Measurements from ENCODE around the gene SIN3A. TPM values are rescaled to one million over a fixed set of nuclear protein-coding genes. Genes with fewer than 3 reads are reported as not detected.

SIN3A gene
- total and polyA plus RNA-seq, 2 of the 4 experiments (the other 2 are of a cell fraction): 21.2 to 31.5 TPM

DNA sequence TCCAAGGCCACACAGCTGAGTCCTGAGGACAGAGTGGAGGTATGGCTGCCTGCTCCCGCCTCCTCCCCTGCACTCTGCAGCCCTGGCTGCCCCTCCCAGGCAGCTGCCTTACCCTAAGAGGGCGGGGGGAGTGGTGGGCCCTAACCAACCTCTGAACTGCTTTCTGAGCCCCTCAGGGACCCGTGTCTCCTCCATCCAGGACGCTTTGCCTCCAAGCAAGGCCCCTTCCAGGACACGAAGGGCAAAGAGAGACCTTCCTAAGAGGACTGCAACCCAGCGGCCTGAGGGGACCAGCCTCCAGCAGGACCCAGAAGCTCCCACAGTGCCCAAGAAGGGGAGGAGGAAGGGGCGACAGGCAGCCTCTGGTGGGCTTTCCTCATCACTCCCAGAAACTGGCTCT lies 97.0 kb downstream of the SIN3A start:
- H3K36me3 ChIP-seq (ENCODE audit: control insufficient read depth, insufficient read depth, low read length): peaks cover 35% of the 10 kb centered on the region
- H2BK5ac ChIP-seq (ENCODE audit: low read depth, low read length, poor library complexity, severe bottlenecking): no peak overlapping the region
- ChIA-PET CTCF (no interaction called here), POLR2A (ENCODE audit: unreplicated experiment) (no interaction called here)
- H2AK9ac ChIP-seq (replicated peaks; ENCODE audit: low read depth, low read length, poor library complexity): no peak overlapping the region
- H4K20me1 ChIP-seq (ENCODE audit: insufficient read depth, low read length): no peaks in the 10 kb centered on the region
- intact Hi-C loops (cut with micrococcal nuclease) (no loop called here), dilution Hi-C loops (cut with HindIII; ENCODE audit: low sequenced_read_pairs, unreplicated experiment) (no loop called here), in situ Hi-C loops (cut with MboI; ENCODE audit: low sequenced_read_pairs) (no loop called here)
- no peak overlapping the region for H2BK15ac ChIP-seq (ENCODE audit: low read depth, low read length)
- no peak overlapping the region for H4K8ac ChIP-seq (ENCODE audit: low read depth in 2 of 2, low read length in 2 of 2)
- H3K23ac ChIP-seq (ENCODE audit: low read depth, low read length): no peak overlapping the region
- no peak overlapping the region for H3K4ac ChIP-seq (ENCODE audit: low read depth, low read length)
- WGBS, 2 experiments (ENCODE audit: extremely low coverage in 2 of 2, insufficient read length in 1 of 2): 100% methylated on average over 3 of the region's 7 CpGs; no CpG with 5 or more reads in 1 of the 2 experiments
- H2BK120ac ChIP-seq (ENCODE audit: low read depth, low read length): no peak overlapping the region
- BruUV-seq (replicated peaks): no TSS peak
- no peak overlapping the region for H3K56ac ChIP-seq (ENCODE audit: extremely low read depth, insufficient read depth, low read length)
- H2BK20ac ChIP-seq (ENCODE audit: low read depth, low read length): no peak overlapping the region
- no peak overlapping the region for H3K4me3 ChIP-seq (ENCODE audit: insufficient read depth, low read depth, low read length)
- H3K9me3 ChIP-seq (ENCODE audit: control insufficient read depth, insufficient read depth, low read length): no peaks in the 10 kb centered on the region
- H4K5ac ChIP-seq (ENCODE audit: low read depth, low read length): no peak overlapping the region
- no peaks in the 10 kb centered on the region for H3K27me3 ChIP-seq (ENCODE audit: control insufficient read depth, insufficient read depth, low read length)
- no peak overlapping the region for H3K27ac ChIP-seq (ENCODE audit: insufficient read depth, low read length)
- no peak overlapping the region for H3K9ac ChIP-seq (ENCODE audit: low read depth, low read length)
- ATAC-seq (ENCODE audit: low read depth): no peak
- no peaks in the 10 kb centered on the region; a peak in 1 of 4 replicates for H3K79me1 ChIP-seq (ENCODE audit: low read depth in 1 of 2, low read length in 2 of 2)
- H3K9me1 ChIP-seq (ENCODE audit: insufficient read depth, low read length): peaks cover 20% of the 10 kb centered on the region
- no peak for DNase-seq
- H4K91ac ChIP-seq (ENCODE audit: insufficient read depth, low read depth, low read length): no peak overlapping the region
- no peaks in the 10 kb centered on the region for H3K4me1 ChIP-seq (ENCODE audit: control insufficient read depth, insufficient read depth, low read length)
- no peak overlapping the region for H3K14ac ChIP-seq (replicated peaks; ENCODE audit: low read depth, low read length)
- H2AK5ac ChIP-seq (ENCODE audit: low read depth, low read length): no peak overlapping the region
- no peak overlapping the region for H3K4me2 ChIP-seq (ENCODE audit: low read depth, low read length)
- TF ChIP-seq POLR2A (IDR thresholded peaks at IDR 0.05; ENCODE audit: low read depth, low read length) (no peak), MXI1 (IDR thresholded peaks at IDR 0.05; ENCODE audit: borderline replicate concordance, low read depth, low read length) (no peak), BHLHE40 (IDR thresholded peaks at IDR 0.05; ENCODE audit: low read depth, low read length) (no peak), RFX5 (IDR thresholded peaks at IDR 0.05; ENCODE audit: low read depth, low read length) (no peak), MAFK (IDR thresholded peaks at IDR 0.05; ENCODE audit: low read depth, low read length) (no peak), FOS (IDR thresholded peaks at IDR 0.05; ENCODE audit: low read depth, low read length) (no peak), RCOR1 (IDR thresholded peaks at IDR 0.05; ENCODE audit: insufficient replicate concordance, low read length) (no peak), CEBPB (IDR thresholded peaks at IDR 0.05; ENCODE audit: low read depth, low read length) (no peak), NFE2L2 (IDR thresholded peaks at IDR 0.05; ENCODE audit: low read depth, low read length) (no peak), RAD21 (IDR thresholded peaks at IDR 0.05; ENCODE audit: low read length) (no peak), CHD1 (IDR thresholded peaks at IDR 0.05; ENCODE audit: low read depth, low read length) (no peak), MAZ (IDR thresholded peaks at IDR 0.05; ENCODE audit: borderline replicate concordance, low read depth, low read length) (no peak)
- TF ChIP-seq, protein P1, sequence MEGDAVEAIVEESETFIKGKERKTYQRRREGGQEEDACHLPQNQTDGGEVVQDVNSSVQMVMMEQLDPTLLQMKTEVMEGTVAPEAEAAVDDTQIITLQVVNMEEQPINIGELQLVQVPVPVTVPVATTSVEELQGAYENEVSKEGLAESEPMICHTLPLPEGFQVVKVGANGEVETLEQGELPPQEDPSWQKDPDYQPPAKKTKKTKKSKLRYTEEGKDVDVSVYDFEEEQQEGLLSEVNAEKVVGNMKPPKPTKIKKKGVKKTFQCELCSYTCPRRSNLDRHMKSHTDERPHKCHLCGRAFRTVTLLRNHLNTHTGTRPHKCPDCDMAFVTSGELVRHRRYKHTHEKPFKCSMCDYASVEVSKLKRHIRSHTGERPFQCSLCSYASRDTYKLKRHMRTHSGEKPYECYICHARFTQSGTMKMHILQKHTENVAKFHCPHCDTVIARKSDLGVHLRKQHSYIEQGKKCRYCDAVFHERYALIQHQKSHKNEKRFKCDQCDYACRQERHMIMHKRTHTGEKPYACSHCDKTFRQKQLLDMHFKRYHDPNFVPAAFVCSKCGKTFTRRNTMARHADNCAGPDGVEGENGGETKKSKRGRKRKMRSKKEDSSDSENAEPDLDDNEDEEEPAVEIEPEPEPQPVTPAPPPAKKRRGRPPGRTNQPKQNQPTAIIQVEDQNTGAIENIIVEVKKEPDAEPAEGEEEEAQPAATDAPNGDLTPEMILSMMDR (conservative IDR thresholded peaks at IDR 0.05; ENCODE audit: low read depth, low read length): no peak
- TF ChIP-seq, protein P2, sequence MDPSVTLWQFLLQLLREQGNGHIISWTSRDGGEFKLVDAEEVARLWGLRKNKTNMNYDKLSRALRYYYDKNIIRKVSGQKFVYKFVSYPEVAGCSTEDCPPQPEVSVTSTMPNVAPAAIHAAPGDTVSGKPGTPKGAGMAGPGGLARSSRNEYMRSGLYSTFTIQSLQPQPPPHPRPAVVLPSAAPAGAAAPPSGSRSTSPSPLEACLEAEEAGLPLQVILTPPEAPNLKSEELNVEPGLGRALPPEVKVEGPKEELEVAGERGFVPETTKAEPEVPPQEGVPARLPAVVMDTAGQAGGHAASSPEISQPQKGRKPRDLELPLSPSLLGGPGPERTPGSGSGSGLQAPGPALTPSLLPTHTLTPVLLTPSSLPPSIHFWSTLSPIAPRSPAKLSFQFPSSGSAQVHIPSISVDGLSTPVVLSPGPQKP (IDR thresholded peaks at IDR 0.05; ENCODE audit: borderline replicate concordance, low read depth, low read length): no peak
- TF ChIP-seq, protein P3, sequence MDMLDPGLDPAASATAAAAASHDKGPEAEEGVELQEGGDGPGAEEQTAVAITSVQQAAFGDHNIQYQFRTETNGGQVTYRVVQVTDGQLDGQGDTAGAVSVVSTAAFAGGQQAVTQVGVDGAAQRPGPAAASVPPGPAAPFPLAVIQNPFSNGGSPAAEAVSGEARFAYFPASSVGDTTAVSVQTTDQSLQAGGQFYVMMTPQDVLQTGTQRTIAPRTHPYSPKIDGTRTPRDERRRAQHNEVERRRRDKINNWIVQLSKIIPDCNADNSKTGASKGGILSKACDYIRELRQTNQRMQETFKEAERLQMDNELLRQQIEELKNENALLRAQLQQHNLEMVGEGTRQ (IDR thresholded peaks at IDR 0.05; ENCODE audit: low read depth, low read length): no peak
- H3K18ac ChIP-seq (ENCODE audit: low read depth, low read length): no peak overlapping the region
- H2AFZ ChIP-seq (replicated peaks; ENCODE audit: low read length, poor library complexity): no peak overlapping the region

All from IMR-90 (cell line).